Nucleus accumbens (tissue), 56 donors: ENCODE measurements around the gene KRTAP4-1.
"Not testable (repeated sequence)": the region's sequence is repeated elsewhere in the genome, so short reads cannot be mapped to it uniquely, and the experiment has no call there.

Experiments
- DNase-seq, 56 donors: peaks; one replicate each; lab custom pipeline; 2025; lab: John Stamatoyannopoulos, UW

Gene KRTAP4-1

DNA sequence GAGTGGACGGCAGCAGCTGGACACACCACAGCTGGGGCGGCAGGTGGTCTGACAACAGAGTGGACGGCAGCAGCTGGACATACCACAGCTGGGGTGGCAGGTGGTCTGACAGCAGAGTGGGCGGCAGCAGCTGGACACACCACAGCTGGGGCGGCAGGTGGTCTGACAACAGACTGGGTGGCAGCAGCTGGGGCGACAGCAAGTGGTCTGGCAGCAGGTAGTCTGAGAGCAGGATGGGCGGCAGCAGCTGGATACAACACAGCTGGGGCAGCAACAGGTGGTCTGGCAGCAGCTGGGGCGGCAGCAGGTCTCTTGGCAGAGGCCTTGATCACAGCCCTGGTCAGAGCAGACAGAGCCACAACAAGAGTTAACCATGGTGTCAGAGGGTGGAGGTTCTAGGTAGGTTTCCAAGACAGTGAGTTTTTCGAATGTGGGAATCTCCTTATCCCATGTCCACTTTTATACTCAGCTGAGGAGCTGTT is at the start of gene KRTAP4-1:
TSS of gene KRTAP4-1 (minus strand) at position 432 of the 482 bp plus-strand sequence. CDS start at position 375, 57 bp downstream.
- DNase-seq: no peak

DNA sequence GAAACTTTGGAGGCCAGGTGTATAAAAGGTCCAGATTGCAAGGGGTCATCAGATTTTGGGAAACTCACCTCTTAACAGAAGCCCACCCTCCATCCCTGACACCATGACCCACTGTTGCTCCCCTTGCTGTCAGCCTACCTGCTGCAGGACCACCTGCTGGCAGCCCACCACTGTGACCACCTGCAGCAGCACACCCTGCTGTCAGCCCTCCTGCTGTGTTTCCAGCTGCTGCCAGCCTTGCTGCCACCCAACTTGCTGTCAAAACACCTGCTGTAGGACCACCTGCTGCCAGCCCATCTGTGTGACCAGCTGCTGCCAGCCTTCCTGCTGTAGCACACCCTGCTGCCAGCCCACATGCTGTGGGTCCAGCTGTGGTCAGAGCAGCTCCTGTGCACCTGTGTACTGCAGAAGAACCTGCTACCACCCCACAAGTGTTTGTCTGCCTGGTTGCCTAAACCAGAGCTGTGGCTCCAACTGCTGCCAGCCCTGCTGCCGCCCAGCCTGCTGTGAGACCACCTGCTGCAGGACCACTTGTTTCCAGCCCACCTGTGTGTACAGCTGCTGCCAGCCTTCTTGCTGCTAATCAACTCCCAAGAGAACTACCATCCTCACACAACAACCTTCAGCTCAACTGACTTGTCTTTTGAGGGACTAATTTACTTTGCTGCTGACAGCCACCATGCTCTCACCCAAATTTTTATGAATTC is 47.8 kb upstream of the KRTAP4-1 start, which contains the start of gene KRTAP9-3:
TSS of gene KRTAP9-3 (plus strand) at position 51 of the 707 bp plus-strand sequence. CDS start at position 104, 53 bp downstream.
- DNase-seq: not testable (repeated sequence)

DNA sequence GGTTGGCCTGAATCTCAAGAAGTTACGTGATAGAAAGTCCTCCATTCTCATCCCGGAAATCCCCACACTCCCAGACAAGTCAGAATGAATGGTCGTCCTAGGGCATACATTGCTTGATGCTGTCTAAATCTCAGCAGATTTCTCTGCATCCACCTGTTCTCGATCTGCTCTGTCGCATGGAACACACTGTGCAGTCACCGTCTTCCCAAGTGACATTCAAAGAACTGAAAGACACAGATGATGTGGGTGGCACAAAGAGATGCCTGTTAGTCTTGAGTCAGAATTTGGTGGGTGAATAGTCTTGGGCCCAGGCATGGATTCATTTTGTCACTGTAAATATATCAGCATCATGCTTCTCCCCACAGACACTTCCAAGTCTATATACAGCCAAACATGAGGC is 47.0 kb upstream of the KRTAP4-1 start:
- DNase-seq: peak in 6 of 56 donors; percentile 0 to 27 (median 6)

DNA sequence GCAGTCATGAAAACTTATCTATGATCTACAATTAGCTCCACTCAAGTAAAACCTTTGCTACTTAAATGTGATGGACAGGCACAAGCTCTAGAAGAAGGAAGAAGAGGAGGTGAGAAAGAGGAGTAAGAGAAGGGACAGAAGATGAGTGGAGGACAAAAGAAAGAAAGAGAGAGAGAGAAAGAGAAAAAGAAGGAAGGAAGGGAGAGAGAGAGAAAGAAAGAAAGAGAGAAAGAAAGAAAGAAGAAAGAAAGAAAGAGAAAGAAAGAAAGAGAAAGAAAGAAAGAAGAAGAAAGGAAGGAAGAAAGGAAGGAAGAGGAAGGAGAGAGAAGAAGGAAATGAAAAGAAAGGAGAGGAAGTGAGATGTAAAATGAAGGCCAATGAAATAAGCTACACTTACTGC is 45.4 kb upstream of the KRTAP4-1 start:
- no peak for DNase-seq

DNA sequence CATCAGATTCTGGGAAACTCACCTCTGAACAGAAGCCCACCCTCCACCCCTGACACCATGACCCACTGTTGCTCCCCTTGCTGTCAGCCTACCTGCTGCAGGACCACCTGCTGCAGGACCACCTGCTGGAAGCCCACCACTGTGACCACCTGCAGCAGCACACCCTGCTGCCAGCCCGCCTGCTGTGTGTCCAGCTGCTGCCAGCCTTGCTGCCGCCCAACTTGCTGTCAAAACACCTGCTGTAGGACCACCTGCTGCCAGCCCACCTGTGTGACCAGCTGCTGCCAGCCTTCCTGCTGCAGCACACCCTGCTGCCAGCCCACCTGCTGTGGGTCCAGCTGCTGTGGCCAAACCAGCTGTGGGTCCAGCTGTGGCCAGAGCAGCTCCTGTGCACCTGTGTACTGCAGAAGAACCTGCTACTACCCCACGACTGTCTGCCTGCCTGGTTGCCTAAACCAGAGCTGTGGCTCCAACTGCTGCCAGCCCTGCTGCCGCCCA is 41.9 kb upstream of the KRTAP4-1 start, which contains the start of gene KRTAP9-2:
TSS of gene KRTAP9-2 (plus strand) at position 51 of the 498 bp plus-strand sequence. CDS start at position 58, 7 bp downstream.
- not testable (repeated sequence) for DNase-seq

DNA sequence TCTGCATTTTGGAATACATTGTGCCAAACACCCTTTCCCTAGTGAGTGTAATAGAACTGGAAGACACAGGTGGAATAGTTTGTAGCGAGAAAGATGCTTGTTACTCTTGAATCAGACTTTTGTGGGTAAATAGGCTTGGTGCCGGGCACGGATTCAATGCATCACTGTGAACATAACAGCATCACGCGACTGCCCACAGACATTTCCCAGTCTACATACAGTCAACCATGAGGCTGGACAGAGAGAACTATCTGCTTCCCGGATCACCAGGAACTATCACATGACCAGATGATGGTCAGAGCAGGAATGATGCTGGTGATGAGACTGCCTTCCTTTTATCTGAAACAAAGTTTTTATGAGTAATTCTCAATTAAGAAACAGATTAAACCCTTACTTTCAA is 41.3 kb upstream of the KRTAP4-1 start:
- no peak for DNase-seq

DNA sequence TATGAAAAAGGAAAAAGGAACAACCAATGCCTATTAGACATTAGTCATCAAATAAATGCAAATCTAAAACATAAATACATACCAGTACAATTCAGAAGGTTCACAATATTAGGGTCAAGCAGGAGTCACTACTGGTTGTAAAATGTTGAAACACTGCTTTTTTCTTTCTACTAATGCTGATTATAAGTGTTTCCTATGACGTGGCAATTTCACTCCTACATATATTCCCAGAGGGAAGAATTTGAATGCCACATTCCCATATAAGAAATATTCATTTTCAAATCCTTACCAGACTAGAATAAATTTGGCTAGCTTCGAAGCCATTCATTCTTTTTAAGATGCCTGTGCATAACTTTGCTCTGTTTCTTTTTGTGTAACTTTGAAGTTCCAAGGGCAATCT is 39.1 kb upstream of the KRTAP4-1 start:
- no peak for DNase-seq

DNA sequence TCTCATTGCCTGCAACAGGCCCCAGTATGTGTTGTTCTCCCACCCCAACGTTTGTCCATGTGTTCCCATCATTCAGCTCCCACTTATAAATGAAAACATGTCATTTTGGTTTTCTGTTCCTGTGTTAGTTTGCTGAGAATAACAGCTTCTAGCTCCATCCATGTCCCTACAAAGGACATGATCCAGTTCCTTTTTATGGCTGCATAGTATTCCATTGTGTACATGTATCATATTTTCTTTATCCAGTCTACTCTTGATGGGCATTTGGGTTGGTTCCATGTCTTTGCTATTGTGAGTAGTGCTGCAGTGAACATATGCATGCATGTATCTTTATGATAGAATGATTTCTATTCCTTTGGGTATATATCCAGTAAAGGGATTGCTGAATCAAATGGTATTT is 31.0 kb upstream of the KRTAP4-1 start:
- no peak for DNase-seq

DNA sequence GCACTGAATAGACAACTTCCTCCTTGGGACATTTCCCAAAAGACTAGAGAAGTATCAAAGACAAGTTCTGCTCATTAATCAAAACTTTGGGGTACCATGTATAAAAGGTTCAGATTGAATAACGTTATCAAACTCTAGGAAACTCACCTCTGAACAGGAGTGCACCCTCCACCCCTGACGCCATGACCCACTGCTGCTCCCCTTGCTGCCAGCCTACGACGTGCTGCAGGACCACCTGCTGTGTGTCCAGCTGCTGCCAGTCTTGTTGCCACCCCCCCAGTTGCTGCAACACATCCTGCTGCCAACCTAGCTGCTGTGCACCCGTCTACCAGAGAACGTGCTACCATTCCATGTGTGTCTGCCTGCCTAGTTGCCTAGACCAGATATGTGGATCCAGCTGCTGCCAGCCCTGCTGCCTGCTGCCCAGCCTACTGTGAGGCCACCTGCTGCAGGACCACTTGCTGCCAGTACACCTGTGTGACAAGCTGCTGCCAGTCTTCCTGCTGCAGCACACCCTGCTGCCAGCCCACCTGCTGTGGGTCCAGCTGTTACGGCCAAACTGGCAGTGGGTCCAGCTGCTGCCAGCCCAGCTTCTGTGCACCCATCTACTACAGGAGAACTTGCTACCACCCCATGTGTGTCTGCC is 27.9 kb upstream of the KRTAP4-1 start:
- DNase-seq: no peak

DNA sequence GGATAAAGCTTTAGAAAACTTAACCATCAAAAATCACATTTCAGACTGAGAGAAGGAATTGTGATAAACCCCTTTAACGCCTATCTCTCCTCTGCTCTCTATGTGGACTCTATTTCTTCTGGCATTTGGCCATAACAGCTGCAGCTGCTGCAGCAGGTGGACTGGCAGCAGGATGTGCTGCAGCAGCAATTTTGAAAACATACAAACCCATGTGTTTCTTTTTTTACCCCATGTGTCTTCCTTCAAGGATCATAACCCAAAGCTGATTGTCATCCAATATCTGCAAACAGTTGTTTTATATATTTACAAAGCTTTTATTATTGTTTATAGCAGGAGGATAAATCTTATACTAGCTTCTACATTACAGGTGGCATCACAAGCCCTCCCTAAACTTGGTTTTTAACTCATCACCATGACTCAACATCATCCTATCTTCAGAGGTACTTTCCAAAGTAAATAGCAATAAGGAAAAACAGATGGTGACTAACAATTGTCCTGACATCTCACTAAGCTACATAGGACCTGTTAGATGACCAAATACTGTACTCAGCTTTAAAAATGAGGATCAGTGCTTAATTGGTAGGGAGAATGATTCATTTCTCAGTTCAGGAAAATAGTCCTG is 27.2 kb upstream of the KRTAP4-1 start:
- no peak for DNase-seq

DNA sequence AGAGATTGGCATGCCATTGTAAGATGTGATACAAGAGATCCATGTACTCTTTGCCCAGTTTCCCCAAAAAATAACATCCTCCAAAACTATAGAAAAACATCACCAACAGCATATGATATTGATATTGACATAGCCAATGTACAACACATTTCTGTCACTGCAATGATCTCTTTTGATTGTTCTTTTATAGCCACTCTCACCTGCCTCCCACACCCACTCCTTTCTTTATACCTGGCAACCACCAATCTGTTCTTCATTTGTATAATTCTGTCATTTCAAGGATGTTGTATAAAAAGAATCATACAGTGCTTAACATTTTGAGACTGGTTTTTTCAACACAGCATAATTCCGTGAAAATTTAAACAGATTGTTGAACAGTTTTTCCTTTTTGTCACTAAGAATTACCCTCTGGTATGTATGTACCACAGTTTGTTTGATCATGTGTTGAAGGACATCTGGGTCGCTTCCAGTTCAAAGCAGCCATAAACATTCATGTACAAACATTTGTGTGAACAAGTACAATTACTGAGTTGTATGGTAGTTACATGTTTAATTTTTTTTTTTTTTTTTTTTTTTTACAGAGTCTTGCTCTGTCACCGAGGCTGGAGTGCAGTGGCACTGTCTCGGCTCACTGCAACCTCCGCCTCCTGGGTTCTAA is 14.8 kb upstream of the KRTAP4-1 start:
- DNase-seq: no peak

DNA sequence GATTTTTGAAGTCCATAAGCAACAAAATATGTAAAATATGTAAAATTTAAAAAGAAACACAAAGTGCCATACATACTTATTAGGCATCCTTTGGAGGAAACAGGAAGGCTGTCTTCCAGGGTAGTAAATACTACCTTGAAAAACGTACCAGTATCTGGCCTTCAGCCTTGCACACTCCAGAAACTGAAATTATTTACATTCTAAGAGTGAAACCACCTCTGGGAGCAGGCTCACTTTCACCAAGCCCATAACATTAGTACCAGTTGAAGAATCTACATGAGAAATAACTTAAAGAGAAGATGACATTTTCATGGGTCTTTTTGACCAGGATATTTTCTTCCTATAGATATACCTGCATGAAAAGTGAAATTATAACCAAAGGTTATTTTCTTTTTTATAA is 11.4 kb upstream of the KRTAP4-1 start:
- no peak for DNase-seq

DNA sequence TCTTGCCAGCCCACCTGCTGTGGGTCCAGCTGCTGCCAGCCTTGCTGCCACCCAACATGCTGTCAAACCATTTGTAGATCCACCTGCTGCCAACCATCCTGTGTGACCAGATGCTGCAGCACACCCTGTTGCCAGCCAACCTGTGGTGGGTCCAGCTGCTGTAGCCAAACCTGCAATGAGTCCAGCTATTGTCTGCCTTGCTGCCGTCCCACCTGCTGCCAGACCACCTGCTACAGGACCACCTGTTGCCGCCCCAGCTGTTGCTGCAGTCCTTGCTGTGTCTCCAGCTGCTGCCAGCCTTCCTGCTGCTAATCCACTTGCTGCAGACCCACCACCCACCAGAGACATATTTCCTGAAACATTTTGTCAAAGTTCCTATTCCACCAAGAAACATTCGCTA is 5.6 kb upstream of the KRTAP4-1 start:
- DNase-seq: no peak

DNA sequence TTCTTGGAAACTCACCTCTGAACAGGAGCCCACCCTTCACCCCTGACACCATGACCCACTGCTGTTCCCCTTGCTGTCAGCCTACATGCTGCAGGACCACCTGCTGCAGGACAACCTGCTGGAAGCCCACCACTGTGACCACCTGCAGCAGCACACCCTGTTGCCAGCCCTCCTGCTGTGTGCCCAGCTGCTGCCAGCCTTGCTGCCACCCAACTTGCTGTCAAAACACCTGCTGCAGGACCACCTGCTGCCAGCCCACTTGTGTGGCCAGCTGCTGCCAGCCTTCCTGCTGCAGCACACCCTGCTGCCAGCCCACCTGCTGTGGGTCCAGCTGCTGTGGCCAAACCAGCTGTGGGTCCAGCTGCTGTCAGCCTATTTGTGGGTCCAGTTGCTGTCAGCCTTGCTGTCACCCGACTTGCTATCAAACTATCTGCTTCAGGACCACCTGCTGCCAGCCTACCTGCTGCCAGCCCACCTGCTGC is 5.2 kb upstream of the KRTAP4-1 start, which contains the start of gene KRTAP9-1:
TSS of gene KRTAP9-1 (plus strand) at position 51 of the 482 bp plus-strand sequence. CDS start at position 51, 0 bp downstream.
- not testable (repeated sequence) for DNase-seq

DNA sequence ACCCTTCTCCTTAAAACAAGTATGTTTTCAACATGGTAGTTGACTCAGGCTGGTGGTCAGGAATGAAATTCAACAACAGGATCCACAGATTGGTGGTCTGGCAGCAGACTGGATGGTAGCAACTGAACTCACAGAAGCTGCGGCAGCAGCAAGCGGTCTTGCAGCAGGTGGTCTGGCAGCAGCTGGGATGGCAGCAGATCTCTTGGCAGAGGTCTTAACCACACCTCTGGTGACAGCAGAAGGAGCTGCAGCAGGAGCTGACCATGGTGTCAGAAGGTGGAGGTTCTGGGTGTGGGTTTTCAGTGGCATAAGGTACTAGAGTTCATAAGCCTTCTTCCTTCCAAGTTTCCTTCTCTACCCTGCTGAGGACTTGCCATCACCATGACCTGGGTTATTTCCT is 2.2 kb upstream of the KRTAP4-1 start:
- no peak for DNase-seq

DNA sequence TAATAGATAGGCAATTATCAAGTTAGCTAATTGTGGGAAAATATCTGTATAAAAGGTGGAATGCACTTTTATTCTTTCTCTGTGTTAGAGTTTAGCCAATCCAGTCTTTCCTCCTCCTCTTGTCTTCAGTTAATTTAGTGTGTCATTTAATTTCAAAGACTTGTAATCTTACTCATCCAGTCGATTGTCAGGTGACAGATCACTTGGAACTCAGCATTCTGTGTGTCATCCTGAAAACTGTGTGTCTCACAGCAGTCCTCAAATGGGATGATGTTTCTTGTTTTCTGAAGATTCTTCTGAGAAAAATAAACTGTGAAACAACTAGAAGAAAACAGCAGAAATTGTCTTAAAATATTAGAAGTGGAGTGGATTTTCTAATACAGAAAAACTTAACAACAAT is 290 bp upstream of the KRTAP4-1 start:
- no peak for DNase-seq

DNA sequence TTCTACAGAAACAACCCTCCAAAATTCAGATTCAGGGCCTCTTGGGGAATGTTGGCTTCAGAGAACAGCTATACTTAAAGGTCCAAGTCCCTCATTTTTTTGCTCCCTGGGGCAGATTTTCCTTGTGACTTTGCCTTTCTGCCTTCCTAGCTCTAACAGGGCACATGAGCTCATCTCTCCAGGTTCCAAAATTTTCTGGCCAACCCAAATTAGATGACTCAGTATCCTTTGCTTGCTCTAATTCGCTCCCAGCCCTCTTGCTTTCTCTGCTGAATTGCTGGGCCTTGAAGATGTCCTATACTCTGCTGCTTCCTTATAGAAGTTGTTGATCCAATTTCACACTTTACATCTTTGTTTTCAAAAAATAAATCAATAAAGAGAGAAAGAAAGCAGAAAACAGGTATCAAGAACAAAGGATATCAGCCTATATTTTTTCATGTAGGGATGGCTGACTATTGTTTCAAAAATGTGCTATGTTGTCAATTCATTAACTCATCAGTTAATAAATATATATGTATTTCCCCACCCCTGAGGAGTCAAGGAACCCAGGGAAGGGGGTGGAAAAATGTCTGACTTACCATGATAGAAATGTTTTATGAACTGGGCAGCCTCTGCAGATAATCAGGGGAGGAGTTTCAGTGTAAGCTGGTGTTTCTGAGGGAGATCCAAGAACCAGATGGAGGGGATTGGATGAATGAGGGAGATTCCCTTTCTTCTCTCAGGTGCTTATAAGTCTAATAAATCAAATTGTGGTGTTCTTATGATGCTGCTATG is 5.7 kb downstream of the KRTAP4-1 start:
- no peak for DNase-seq

DNA sequence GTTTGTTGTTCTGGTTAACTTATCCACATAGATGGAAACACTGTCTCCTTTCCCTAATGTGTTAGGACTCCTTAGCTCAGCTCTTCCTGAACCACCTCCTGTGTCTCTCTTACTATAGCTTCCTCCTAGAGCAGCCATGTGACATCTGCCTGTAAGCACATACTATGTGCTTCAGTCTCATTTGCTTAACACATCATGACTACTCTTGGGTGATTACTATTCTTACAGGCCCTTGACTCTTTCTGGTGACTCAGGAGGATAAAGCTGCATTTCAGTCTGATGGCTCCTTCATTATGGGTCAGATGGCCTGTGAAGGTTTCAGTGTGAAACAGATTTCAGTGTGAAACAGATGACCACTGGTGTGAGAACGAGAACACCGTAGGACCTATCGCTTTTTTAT is 6.4 kb downstream of the KRTAP4-1 start:
- no peak for DNase-seq

DNA sequence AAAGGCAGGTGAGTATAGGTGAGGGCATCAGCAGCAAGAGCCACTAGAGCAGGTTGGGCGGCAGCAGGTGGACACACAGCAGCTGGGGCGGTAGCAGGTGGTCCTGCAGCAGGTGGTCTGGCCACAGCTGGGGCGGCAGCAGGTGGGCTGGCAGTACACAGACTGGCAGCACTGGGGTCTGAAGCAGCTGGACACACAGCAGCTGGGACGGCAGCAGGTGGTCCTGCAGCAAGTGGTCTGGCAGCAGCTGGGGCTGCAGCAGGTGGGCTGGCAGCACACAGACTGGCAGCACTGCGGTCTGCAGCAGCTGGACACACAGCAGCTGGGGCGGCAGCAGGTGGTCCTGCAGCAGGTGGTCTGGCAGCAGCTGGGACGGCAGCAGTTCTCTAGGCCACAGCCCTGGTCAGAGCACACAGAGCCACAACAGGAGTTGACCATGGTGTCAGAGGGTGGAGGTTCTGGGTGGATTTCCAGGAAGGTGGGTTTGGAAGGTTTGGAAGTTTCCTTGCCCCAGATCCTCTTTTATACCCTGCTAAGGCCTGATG is 6.9 kb downstream of the KRTAP4-1 start, which contains the start of gene KRTAP4-2:
TSS of gene KRTAP4-2 (minus strand) at position 495 of the 545 bp plus-strand sequence. CDS start at position 438, 57 bp downstream.
- DNase-seq: no peak
